Measurements from ENCODE around the gene ALDH18A1.

DNA sequence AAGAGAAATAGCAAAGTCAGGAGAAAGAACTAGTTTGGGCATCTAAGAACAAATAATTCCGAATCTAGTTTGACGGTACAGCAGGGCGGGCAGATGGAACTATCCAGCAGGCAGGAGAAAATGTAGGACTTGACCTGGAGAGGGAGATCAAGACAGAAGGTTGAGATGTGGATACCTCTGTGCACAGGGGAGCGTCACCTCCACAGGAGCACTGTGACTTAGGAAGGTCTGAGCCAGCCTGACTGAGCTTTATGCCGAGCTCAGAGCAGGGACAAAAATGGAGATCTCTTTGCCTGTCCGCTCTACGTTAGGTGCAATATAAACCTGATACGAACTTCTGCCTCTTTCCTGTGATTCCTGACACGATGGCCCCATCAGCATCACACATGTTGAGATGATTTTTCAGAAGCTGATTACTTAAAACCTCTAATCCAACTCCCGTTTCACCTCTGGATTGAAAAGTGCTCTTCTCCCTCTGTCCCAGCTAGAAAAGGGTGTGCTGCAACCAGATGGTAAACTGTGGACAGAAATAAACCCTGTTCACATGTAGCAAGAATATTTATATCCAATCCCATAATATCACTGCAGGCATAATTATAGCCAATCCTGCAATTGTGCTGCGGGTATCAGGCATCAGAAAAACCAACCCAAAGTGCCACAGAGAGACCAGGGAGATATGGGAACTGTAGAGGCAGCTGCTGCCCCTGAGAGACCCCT is 81.7 kb downstream of the ALDH18A1 start:
- TF ChIP-seq, protein P1, sequence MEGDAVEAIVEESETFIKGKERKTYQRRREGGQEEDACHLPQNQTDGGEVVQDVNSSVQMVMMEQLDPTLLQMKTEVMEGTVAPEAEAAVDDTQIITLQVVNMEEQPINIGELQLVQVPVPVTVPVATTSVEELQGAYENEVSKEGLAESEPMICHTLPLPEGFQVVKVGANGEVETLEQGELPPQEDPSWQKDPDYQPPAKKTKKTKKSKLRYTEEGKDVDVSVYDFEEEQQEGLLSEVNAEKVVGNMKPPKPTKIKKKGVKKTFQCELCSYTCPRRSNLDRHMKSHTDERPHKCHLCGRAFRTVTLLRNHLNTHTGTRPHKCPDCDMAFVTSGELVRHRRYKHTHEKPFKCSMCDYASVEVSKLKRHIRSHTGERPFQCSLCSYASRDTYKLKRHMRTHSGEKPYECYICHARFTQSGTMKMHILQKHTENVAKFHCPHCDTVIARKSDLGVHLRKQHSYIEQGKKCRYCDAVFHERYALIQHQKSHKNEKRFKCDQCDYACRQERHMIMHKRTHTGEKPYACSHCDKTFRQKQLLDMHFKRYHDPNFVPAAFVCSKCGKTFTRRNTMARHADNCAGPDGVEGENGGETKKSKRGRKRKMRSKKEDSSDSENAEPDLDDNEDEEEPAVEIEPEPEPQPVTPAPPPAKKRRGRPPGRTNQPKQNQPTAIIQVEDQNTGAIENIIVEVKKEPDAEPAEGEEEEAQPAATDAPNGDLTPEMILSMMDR (IDR thresholded peaks at IDR 0.05; ENCODE audit: insufficient read depth, low read length), result no peak
- TF ChIP-seq, protein P2, sequence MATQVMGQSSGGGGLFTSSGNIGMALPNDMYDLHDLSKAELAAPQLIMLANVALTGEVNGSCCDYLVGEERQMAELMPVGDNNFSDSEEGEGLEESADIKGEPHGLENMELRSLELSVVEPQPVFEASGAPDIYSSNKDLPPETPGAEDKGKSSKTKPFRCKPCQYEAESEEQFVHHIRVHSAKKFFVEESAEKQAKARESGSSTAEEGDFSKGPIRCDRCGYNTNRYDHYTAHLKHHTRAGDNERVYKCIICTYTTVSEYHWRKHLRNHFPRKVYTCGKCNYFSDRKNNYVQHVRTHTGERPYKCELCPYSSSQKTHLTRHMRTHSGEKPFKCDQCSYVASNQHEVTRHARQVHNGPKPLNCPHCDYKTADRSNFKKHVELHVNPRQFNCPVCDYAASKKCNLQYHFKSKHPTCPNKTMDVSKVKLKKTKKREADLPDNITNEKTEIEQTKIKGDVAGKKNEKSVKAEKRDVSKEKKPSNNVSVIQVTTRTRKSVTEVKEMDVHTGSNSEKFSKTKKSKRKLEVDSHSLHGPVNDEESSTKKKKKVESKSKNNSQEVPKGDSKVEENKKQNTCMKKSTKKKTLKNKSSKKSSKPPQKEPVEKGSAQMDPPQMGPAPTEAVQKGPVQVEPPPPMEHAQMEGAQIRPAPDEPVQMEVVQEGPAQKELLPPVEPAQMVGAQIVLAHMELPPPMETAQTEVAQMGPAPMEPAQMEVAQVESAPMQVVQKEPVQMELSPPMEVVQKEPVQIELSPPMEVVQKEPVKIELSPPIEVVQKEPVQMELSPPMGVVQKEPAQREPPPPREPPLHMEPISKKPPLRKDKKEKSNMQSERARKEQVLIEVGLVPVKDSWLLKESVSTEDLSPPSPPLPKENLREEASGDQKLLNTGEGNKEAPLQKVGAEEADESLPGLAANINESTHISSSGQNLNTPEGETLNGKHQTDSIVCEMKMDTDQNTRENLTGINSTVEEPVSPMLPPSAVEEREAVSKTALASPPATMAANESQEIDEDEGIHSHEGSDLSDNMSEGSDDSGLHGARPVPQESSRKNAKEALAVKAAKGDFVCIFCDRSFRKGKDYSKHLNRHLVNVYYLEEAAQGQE (IDR thresholded peaks at IDR 0.05; ENCODE audit: insufficient replicate concordance, low read depth), result no peak

Data from HL-60 (cell line).